GM18499 (cell line): ENCODE results near the gene PTPN13.

Experiments used
- ATAC-seq: cut with Tn5 transposase; IDR thresholded peaks from one replicate; pipeline ENCODE4 v1.9.1; 2021; ENCODE audit warnings: moderate number of reproducible peaks; ENCODE audit not compliant: insufficient read depth, unreplicated experiment

Gene PTPN13

GRCh38 chr4:86788826-86789225 lies 194.7 kb downstream of the PTPN13 start:
- no peak for ATAC-seq

- ATAC-seq: no peak
Measured at GRCh38 chr4:86791126-86791525, 197.0 kb downstream of the PTPN13 start.

GRCh38 chr4:86809809-86810208 lies 215.7 kb downstream of the PTPN13 start:
- ATAC-seq: no peak

- no peak for ATAC-seq
Measured at GRCh38 chr4:86810847-86811246, 216.7 kb downstream of the PTPN13 start.

GRCh38 chr4:86815653-86816052 lies 221.5 kb downstream of the PTPN13 start:
- no peak for ATAC-seq

- no peak for ATAC-seq
Measured at GRCh38 chr4:86816501-86817273, 222.6 kb downstream of the PTPN13 start.

GRCh38 chr4:86818211-86818610 lies 224.1 kb downstream of the PTPN13 start:
- ATAC-seq: no peak

- ATAC-seq: no peak
Measured at GRCh38 chr4:86818841-86819240, 224.7 kb downstream of the PTPN13 start.

GRCh38 chr4:86819561-86819960 lies 225.4 kb downstream of the PTPN13 start:
- ATAC-seq: no peak

- no peak for ATAC-seq
Measured at GRCh38 chr4:86821151-86821550, 227.0 kb downstream of the PTPN13 start.

GRCh38 chr4:86822136-86822535 lies 228.0 kb downstream of the PTPN13 start:
- no peak for ATAC-seq

GRCh38 chr4:86825511-86825910 lies 231.4 kb downstream of the PTPN13 start:
- no peak for ATAC-seq

- no peak for ATAC-seq
Measured at GRCh38 chr4:86831262-86832130, 237.4 kb downstream of the PTPN13 start.

GRCh38 chr4:86833615-86834014 lies 239.5 kb downstream of the PTPN13 start:
- no peak for ATAC-seq

GRCh38 chr4:86834901-86835300 lies 240.8 kb downstream of the PTPN13 start:
- ATAC-seq: no peak

- no peak for ATAC-seq
Measured at GRCh38 chr4:86835677-86836076, 241.6 kb downstream of the PTPN13 start.

- ATAC-seq: no peak
Measured at GRCh38 chr4:86837691-86838503, 243.8 kb downstream of the PTPN13 start.

GRCh38 chr4:86840858-86841257 lies 246.7 kb downstream of the PTPN13 start:
- no peak for ATAC-seq

GRCh38 chr4:86841309-86841708 lies 247.2 kb downstream of the PTPN13 start:
- ATAC-seq: no peak

- no peak for ATAC-seq
Measured at GRCh38 chr4:86845593-86845992, 251.5 kb downstream of the PTPN13 start.

- ATAC-seq: no peak
Measured at GRCh38 chr4:86846921-86847320, 252.8 kb downstream of the PTPN13 start.
